ENCODE results near the gene KLHL41.
"Not testable (repeated sequence)": the region's sequence is repeated elsewhere in the genome, so short reads cannot be mapped to it uniquely, and the experiment has no call there.

Gene KLHL41

GRCh38 chr2:169572189-169572588, 62.7 kb downstream of the KLHL41 start:
- no peak for DNase-seq (ENCODE audit: low read depth, low spot score)

GRCh38 chr2:169572821-169573159, 63.3 kb downstream of the KLHL41 start:
- no peak for DNase-seq (ENCODE audit: low read depth, low spot score)

DNA sequence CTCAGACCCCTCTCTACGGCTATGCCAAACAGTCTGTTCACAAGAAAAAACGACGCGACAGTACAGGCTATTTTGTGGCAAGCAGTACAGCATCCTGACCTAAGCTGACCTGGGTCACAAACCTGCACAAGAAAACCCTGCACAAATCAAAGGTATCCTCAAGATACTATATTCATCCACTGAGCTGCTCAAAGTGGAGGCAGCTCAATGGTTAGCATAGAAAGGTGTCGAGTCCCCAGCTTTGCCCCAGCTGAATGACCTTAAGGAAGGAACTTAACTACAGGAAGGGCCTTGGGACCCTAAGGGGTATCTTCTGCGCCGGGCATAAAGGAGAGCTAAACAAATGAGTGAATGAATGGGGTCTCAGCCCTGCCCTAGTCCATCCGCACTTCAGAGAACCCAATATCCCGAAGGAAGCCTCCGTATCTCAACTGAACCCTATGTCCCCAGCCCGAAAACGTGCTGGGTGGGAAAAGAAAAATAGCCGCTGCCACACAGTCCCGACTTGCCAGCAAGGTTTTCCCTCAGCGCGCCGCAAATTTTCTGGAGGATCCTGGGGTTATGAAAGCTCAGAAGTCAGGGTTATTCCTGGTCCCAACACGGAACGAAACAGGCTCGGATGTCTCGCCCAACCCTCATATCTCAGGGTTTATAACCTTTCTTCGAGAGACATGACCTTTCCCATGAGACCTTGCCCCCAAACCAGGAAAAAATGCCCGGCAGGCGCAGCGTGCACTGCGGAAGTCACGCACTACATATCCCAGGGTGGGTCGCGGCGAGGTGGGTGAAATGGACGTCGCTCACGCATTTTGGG, 63.9 kb downstream of the KLHL41 start, which contains the start of gene FASTKD1:
TSS of gene FASTKD1 (minus strand) at position 706 of the 814 bp plus-strand sequence. CDS start 1,836 bp downstream, outside the sequence.
- peak; percentile 93 for DNase-seq (ENCODE audit: low read depth, low spot score)

DNA sequence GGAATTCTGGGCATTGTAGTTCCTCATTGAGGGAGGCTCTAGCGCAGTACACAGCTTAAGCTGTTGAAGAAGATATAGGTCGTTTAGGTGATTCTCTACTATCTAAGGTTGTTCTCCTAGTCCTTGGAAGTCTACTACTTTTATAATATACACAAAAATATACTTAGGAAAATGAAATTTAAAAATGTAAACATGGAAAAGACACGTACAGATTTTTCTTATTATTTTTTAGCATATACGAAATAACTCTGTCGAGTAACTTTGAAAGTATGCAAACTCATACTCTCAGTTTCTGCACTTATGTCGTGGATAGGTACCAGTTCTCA, 64.4 kb downstream of the KLHL41 start:
- DNase-seq (ENCODE audit: low read depth, low spot score) = no peak

GRCh38 chr2:169574539-169574938, 65.0 kb downstream of the KLHL41 start:
- DNase-seq (ENCODE audit: low read depth, low spot score) = not testable (repeated sequence)

- DNase-seq (ENCODE audit: low read depth, low spot score) = not testable (repeated sequence)
These were observed 65.8 kb downstream of the KLHL41 start for GRCh38 chr2:169575264-169575663.
